GM18519 (cell line): Measurements from ENCODE around the gene MRGPRG.

Experiments used
- ATAC-seq: cut with Tn5 transposase; IDR thresholded peaks from one replicate; pipeline ENCODE4 v1.9.1; 2021; ENCODE audit warnings: mild to moderate bottlenecking, moderate library complexity; ENCODE audit not compliant: unreplicated experiment, low FRiP score

Gene MRGPRG

GRCh38 chr11:3213659-3214419 is 4.8 kb downstream of the MRGPRG start:
- no peak for ATAC-seq

- ATAC-seq, result no peak
Observed at GRCh38 chr11:3208272-3208671, 10.3 kb downstream of the MRGPRG start.

DNA sequence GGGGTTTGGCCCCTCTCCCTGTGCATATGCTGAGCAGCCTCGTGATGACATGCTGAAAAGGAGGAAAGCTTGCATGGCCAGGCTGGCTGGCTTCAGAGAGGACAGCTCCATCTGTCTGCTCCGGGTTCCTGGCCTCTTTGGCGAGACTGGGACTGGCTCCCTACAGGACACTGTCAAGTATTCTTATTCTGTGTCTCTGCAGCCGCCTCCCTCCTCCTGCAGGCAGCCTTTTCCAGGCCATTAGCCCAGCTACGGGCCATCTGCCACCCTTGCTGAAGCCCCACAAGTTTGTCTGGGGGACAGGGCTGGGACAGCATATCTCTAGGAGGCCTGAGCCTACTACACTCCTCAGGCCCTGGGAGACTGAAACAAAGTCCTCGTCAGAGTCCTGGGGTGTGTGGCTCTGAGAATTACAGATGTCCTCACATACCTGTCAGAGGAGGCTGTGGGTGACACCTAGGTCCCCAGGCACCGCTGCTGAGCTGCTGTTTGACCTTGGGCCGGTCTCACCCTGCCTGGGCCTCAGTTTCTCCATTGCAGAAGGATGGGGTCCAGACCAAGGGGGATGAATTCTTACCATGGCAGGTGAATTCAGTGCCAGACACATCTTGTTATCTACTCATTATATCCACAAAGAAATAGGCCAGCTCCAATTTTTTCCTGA is 11.0 kb downstream of the MRGPRG start:
- no peak for ATAC-seq

GRCh38 chr11:3206922-3207204 is 11.8 kb downstream of the MRGPRG start:
- ATAC-seq, result no peak

GRCh38 chr11:3206156-3206921 is 12.3 kb downstream of the MRGPRG start:
- ATAC-seq, result no peak

- no peak for ATAC-seq
Observed at GRCh38 chr11:3205261-3206155, 13.1 kb downstream of the MRGPRG start.

DNA sequence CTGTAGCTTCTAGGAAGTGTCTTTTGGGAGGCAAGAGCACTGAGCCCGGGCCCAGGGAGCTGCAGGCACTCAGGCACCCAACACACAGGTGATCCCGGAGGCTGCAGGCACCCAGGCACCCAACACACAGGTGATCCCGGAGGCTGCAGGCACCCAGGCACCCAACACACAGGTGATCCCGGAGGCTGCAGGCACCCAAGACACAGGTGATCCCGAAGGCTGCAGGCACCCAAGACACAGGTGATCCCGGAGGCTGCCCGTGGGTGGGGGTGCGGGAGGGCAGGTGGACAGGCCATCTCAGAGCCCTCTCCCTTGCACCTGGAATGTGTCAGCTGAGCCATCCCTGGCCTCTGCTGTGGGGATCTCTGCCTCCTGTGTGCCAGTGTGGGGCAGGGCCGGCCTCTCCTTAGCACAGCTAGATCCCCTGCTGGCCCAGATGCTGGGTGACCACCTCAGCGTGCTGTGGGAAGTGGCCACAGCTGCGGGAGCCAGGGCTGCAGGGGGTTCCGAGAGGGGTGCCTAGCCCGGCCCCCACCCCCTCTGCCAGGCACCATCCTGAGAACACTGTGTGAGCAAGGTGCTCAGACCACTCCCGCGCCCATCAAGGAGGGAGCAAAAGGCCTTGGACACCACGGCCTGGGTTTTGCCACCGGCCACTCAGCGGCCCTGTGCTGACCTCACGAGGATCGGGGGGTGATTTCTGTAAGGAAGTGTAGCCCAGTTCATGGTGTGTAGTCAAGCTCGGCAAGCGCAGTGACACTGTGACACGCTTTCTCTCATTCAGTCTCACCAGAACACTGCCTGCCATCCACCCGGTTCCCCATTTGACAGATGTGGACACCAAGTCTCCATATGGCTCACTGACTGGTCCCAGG is 14.2 kb downstream of the MRGPRG start:
- no peak for ATAC-seq

DNA sequence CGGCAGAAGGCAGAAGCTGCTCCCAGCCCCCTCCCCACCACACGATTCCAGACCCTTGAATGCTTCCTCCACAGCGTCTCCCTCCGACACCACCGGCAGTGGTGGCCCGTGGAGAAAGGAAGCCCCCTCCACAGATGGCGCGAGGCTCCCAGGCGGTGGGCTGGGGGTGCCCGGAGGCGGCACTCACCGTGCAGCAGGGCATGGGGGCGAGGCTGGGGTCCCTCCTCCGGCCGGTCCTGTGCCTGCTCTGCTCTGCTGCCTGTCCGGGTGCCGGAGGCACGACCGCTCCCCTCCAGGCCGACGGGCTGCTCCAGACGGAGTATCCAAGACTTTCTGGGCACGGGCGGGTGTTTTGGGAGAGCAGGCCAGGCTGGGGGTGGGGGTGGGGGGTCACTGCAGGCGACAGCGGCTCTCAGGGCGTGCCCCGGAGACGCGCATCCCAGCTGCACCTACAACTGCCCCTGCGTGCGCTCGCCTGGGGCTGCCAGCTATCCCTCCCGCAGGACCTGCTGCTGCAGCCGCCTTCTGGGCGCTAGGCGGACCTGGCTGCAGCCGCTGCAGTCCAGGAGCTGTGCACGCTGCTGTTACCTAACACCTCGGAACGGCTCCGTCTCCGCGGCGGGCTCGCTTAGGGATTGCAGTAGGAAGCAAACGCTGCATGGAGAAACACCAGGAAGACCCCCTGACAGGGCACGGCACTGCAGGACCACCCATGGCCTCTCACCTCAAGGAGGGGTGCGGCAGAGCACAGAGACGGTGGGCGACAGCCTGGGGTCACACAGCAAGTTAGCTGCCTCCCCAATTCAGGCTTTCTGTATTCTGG is 15.2 kb downstream of the MRGPRG start:
- no peak for ATAC-seq

DNA sequence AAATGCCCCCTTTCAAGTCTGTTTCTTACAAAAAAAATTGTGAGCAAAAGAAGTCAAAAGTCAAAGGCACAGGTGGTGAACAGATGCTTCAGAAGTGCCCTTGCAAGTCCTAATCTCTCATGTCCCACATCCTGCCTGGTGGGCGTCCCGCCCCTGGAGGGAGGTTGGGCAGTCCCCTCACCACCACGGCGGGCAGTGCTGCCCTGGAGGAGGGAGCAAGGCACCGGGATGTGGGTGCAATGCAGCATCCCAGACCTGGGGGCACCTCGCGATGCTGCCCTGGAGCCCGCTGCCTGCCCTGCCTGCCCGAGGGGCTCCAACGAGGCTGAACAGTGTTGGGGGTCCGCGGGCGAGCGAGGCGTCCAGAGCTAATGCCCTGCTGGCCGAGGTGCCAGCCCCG is 15.9 kb downstream of the MRGPRG start:
- ATAC-seq, result no peak

DNA sequence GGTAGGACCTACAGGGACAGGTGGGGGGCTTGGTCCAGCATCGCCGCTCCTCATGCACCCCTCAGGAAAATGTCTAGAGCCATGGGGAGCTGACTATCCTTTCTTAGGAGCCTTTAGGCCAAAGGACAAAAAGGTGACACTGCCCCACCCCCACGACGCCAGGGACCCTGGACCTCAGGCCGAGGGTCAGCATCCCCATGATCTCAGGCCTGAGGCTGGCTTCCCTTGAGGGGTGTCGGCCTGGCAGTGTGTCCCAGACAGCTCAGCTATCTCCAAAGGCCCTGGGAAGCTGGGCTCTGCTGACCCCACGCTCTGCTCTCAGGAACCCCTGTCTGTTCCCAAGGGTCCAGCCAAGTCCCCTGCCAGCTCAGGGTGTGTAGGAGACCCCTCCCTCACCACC is 16.3 kb downstream of the MRGPRG start:
- no peak for ATAC-seq

DNA sequence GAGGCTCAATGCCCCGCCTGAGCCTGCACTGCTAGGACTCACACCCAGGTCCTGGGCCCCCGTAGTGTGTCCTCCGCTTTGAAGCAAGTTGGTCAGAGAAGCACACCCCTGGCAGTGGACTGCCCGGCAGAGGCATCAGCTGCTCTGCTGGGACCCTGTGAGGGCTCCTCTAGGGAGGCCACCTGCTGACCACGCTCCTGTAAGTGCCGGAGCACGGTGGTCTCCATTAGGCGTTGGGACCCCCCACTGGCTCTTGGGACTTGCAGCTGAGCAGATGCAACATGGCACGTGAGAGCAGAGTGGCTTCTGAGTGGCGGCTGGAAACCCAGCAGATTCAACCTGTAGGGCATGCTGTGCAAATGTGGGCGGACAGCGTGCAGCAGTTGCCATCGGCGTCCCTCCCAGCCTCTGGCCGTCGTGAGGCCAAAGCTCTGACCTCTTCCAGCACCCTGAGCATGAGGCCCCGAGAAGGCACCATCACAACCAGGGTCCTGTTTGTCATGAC is 16.9 kb downstream of the MRGPRG start:
- no peak for ATAC-seq

DNA sequence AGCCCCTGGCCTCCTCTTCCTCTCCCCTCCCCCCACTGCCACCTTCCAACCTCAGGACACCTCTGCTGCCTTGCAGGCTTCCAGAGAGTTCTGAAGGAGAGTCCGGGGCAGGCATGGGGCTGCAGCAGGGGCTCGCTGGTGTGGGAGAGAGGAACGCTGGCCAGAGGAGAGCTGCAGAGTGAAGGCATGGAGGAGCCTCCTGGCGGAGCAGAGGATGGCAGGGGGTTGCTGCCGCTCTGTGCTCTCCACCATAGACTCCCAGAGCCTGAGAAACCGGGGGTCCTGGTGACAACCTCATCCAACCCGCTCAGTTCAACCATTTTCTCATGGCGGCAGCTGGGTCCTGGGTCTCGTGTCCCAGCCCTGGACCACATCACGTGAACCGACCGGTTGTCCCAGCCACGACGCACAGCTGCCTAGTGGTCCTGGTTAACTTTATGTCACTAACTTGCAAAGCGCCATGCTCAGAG is 17.5 kb downstream of the MRGPRG start:
- no peak for ATAC-seq

- no peak for ATAC-seq
Observed at GRCh38 chr11:3200388-3201111, 18.1 kb downstream of the MRGPRG start.

DNA sequence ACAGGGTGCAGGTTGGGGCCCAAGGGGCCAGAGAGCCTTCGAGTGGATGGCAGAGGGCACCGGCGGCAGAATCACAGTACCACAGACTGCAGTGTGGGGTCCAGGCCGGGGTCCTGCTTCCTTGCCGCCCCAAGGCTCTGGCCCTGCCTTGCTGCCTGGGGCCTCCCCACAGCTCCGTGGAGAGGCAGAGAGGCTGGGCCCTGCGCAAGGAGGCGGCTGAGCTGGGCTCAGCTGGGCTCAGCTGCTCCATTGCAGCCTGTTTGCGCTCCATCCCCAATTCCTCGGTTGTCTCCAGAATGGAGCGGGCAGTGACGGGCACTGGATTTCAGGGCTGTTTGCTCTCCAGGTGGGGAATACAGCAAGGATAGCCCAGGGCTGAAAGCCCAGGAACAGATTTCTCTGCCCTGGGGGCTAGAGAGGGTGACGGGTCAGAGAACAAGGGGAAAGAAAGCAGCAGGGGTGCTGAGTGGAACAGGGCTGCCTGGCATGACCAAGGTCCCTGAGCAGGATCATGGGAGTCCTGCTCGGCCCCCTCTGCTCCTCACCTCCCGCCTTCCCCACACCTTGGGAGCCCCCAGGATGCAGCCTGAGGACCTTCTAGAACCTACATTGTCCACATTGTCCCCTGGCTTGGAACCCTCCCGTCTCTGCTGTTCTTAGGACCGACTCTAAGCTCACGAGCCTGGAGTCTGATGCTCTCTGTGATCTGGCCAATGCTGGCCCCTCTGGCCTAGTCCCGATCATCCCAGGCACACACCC is 18.9 kb downstream of the MRGPRG start:
- ATAC-seq, result no peak

GRCh38 chr11:3198815-3199214 is 19.8 kb downstream of the MRGPRG start:
- ATAC-seq, result no peak

- ATAC-seq, result no peak
Observed at GRCh38 chr11:3197878-3198528, 20.6 kb downstream of the MRGPRG start.
